H9 (cell line): ENCODE data around the gene NKAIN4. TPM values are rescaled to one million over a fixed set of nuclear protein-coding genes. Genes with fewer than 3 reads are reported as not detected.

Experiments used
- DNase-seq: peaks from one replicate; pipeline ENCODE4 v3.0.0-alpha.2; 2017
- H2AFZ ChIP-seq: one replicate; pipeline ENCODE4 v1.6.1; 2013; ENCODE audit warnings: mild to moderate bottlenecking, low read length, control low read depth, moderate library complexity
- H2AK5ac ChIP-seq: 2 replicates; pipeline ENCODE4 v1.6.1; 2013; ENCODE audit warnings: low read length, control low read depth, mixed read lengths; ENCODE audit not compliant: insufficient read length
- H2BK120ac ChIP-seq: one replicate; pipeline ENCODE4 v1.6.1; 2013; ENCODE audit warnings: low read depth, mild to moderate bottlenecking, low read length, control low read depth, inconsistent platforms; ENCODE audit not compliant: poor library complexity, severe bottlenecking
- H2BK12ac ChIP-seq: 2 replicates; pipeline ENCODE4 v1.6.1; 2013; ENCODE audit warnings: low read length, control low read depth, mixed read lengths, low read depth; ENCODE audit not compliant: insufficient read length
- H2BK15ac ChIP-seq: 2 replicates; pipeline ENCODE4 v1.6.1; 2013; ENCODE audit warnings: low read depth, low read length, control low read depth
- H2BK20ac ChIP-seq: one replicate; pipeline ENCODE4 v1.6.1; 2013; ENCODE audit warnings: low read depth, mild to moderate bottlenecking, low read length, control low read depth, inconsistent platforms; ENCODE audit not compliant: poor library complexity, severe bottlenecking
- H2BK5ac ChIP-seq: 2 replicates; pipeline ENCODE4 v1.6.1; 2013; ENCODE audit warnings: low read length, control low read depth, mixed read lengths; ENCODE audit not compliant: insufficient read length
- H3K14ac ChIP-seq: 2 replicates; pipeline ENCODE4 v1.6.1; 2013; ENCODE audit warnings: low read length, control low read depth; ENCODE audit not compliant: insufficient read depth
- H3K18ac ChIP-seq: 2 replicates; pipeline ENCODE4 v1.6.1; 2013; ENCODE audit warnings: low read depth, mild to moderate bottlenecking, mixed read lengths, low read length, control low read depth; ENCODE audit not compliant: insufficient read length
- H3K23ac ChIP-seq: 2 replicates; pipeline ENCODE4 v1.6.1; 2013; ENCODE audit warnings: low read length, control low read depth, mixed read lengths, low read depth; ENCODE audit not compliant: insufficient read length
- H3K23me2 ChIP-seq: 2 replicates; pipeline ENCODE4 v1.6.1; 2013; ENCODE audit warnings: low read depth, mild to moderate bottlenecking, mixed read lengths, low read length, control low read depth; ENCODE audit not compliant: insufficient read length, poor library complexity, severe bottlenecking
- H3K27ac ChIP-seq: 2 replicates; pipeline ENCODE4 v1.5.1; 2013; ENCODE audit warnings: low read length, control low read depth, mixed read lengths, low read depth; ENCODE audit not compliant: insufficient read length
- H3K27me3 ChIP-seq: 2 replicates; pipeline ENCODE4 v1.6.1; 2013; ENCODE audit warnings: low read length, control low read depth, inconsistent platforms; ENCODE audit not compliant: insufficient read depth
- H3K4ac ChIP-seq: 2 replicates; pipeline ENCODE4 v1.6.1; 2013; ENCODE audit warnings: low read depth, mild to moderate bottlenecking, control low read depth, inconsistent platforms, low read length, moderate library complexity
- H3K4me1 ChIP-seq: 2 replicates; pipeline ENCODE4 v1.6.1; 2013; ENCODE audit warnings: low read length, control low read depth, inconsistent platforms; ENCODE audit not compliant: insufficient read depth
- H3K4me2 ChIP-seq: 2 replicates; pipeline ENCODE4 v1.6.1; 2013; ENCODE audit warnings: low read length, control low read depth, mixed read lengths; ENCODE audit not compliant: insufficient read length, insufficient read depth
- H3K56ac ChIP-seq: 2 replicates; pipeline ENCODE4 v1.6.1; 2013; ENCODE audit warnings: low read depth, mild to moderate bottlenecking, mixed read lengths, low read length, control low read depth; ENCODE audit not compliant: insufficient read length
- H3K79me1 ChIP-seq: 2 replicates; pipeline ENCODE4 v1.6.1; 2013; ENCODE audit warnings: low read depth, mild to moderate bottlenecking, moderate library complexity, low read length, control low read depth, inconsistent platforms; ENCODE audit not compliant: insufficient read depth, poor library complexity, severe bottlenecking
- H3K79me2 ChIP-seq: 2 replicates; pipeline ENCODE4 v1.6.1; 2013; ENCODE audit warnings: low read length, control low read depth, inconsistent platforms; ENCODE audit not compliant: insufficient read depth
- H3K9ac ChIP-seq: 2 replicates; pipeline ENCODE4 v1.6.1; 2013; ENCODE audit warnings: low read length, control low read depth, mixed read lengths; ENCODE audit not compliant: insufficient read length; ENCODE audit errors: extremely low read depth
- H3K9me3 ChIP-seq: one replicate; pipeline ENCODE4 v1.6.1; 2013; ENCODE audit warnings: low read depth, low read length, inconsistent platforms; ENCODE audit not compliant: control insufficient read depth
- H3T11ph ChIP-seq: one replicate; pipeline ENCODE4 v1.6.1; 2013; ENCODE audit warnings: mild to moderate bottlenecking, low read length, control low read depth, inconsistent platforms
- H4K20me1 ChIP-seq: one replicate; pipeline ENCODE4 v1.6.1; 2013; ENCODE audit not compliant: control insufficient read depth, insufficient read length, insufficient read depth
- H4K5ac ChIP-seq: 2 replicates; pipeline ENCODE4 v1.6.1; 2013; ENCODE audit warnings: low read depth, mild to moderate bottlenecking, mixed read lengths, low read length, control low read depth; ENCODE audit not compliant: insufficient read length
- H4K8ac ChIP-seq: replicated peaks from 2 replicates; pipeline ENCODE4 v1.6.1; 2013; ENCODE audit warnings: low read length, control low read depth, mixed read lengths, low read depth; ENCODE audit not compliant: insufficient read length
- H4K91ac ChIP-seq: 2 replicates; pipeline ENCODE4 v1.6.1; 2013; ENCODE audit warnings: low read depth, mild to moderate bottlenecking, moderate library complexity, mixed read lengths, low read length, control low read depth; ENCODE audit not compliant: insufficient read length
- H3K27ac Mint-ChIP-seq, 3 experiments: 2 replicates in 2 of 3; 3 replicates in 1 of 3; pipeline ENCODE4 v1.8.0; 2020 to 2021; ENCODE audit warnings: mixed read lengths in 3 of 3, mild to moderate bottlenecking in 1 of 3, moderate library complexity in 1 of 3
- H3K27me3 Mint-ChIP-seq: 2 replicates; pipeline ENCODE4 v1.8.0; 2021; ENCODE audit warnings: low read depth, mild to moderate bottlenecking, moderate library complexity, mixed read lengths
- H3K36me3 Mint-ChIP-seq, 3 experiments: 2 replicates in 2 of 3; 3 replicates in 1 of 3; pipeline ENCODE4 v1.8.0; 2020 to 2021; ENCODE audit warnings: low read depth in 3 of 3, mixed read lengths in 3 of 3; ENCODE audit not compliant: insufficient read depth in 1 of 3
- H3K4me1 Mint-ChIP-seq, 2 experiments: 2 replicates each; pipeline ENCODE4 v1.8.0; 2020; ENCODE audit warnings: mixed read lengths in 2 of 2
- H3K4me3 Mint-ChIP-seq, 2 experiments: 2 replicates in 1 of 2; 3 replicates in 1 of 2; pipeline ENCODE4 v1.8.0; 2020 to 2021; ENCODE audit warnings: mild to moderate bottlenecking in 2 of 2, mixed read lengths in 2 of 2, moderate library complexity in 1 of 2
- H3K9me3 Mint-ChIP-seq, 2 experiments: 2 replicates in 1 of 2; 3 replicates in 1 of 2; pipeline ENCODE4 v1.8.0; 2020; ENCODE audit warnings: mild to moderate bottlenecking in 2 of 2, mixed read lengths in 2 of 2, moderate library complexity in 1 of 2
- WGBS: extraction: QIAGEN DNeasy Blood & Tissue Kit; methylation state at CpG from one replicate; pipeline ENCODE4 v1.1.7; 2013; ENCODE audit warnings: missing lambda C conversion rate, low lambda C conversion rate, mixed read lengths; ENCODE audit not compliant: insufficient read length; ENCODE audit errors: extremely low coverage; 5-methylcytosine and 5-hydroxymethylcytosine counted together
- total RNA-seq: library from RNA; stranded (reverse); gene quantifications from 2 replicates; pipeline ENCODE4 v1.2.1, GENCODE V29; 2021
- TF ChIP-seq, protein P1 (sequence below): fragments of 200-600 bp; sonication (generic); conservative IDR thresholded peaks from 3 replicates; pipeline ENCODE4 v1.8.0; 2021; ENCODE audit warnings: antibody characterized with exemption, mild to moderate bottlenecking

NKAIN4 gene
- total RNA-seq, 1 experiment from 2014 or later, result 20.9 TPM

DNA sequence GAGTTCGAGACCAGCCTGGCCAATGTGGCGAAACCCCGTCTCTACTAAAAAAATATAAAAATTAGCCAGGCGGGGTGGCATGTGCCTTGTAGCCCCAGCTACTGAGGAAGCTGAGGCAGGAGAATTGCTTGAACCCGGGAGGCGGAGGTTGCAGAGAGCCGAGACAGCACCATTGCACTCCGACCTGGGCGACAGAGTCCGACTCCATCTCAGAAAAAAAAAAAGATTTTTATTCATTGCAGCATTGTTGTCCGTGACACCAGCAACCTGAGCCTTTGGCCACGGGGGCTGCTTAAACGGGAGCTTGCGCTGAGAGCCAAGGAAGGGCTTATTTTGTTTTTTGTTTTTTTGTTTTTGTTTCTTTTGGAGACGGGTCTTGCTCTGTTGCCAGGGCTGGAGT is 25.7 kb upstream of the NKAIN4 start:
- TF ChIP-seq, protein P1, sequence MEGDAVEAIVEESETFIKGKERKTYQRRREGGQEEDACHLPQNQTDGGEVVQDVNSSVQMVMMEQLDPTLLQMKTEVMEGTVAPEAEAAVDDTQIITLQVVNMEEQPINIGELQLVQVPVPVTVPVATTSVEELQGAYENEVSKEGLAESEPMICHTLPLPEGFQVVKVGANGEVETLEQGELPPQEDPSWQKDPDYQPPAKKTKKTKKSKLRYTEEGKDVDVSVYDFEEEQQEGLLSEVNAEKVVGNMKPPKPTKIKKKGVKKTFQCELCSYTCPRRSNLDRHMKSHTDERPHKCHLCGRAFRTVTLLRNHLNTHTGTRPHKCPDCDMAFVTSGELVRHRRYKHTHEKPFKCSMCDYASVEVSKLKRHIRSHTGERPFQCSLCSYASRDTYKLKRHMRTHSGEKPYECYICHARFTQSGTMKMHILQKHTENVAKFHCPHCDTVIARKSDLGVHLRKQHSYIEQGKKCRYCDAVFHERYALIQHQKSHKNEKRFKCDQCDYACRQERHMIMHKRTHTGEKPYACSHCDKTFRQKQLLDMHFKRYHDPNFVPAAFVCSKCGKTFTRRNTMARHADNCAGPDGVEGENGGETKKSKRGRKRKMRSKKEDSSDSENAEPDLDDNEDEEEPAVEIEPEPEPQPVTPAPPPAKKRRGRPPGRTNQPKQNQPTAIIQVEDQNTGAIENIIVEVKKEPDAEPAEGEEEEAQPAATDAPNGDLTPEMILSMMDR, result no peak
- no peaks in the 10 kb centered on the region for H3K4me1 Mint-ChIP-seq
- Histone ChIP-seq H3T11ph (no peak overlapping the region), H3K18ac (no peak overlapping the region), H2BK12ac (no peak overlapping the region), H2BK15ac (no peak overlapping the region), H4K20me1 (no peaks in the 10 kb centered on the region), H2BK120ac (no peak overlapping the region), H4K5ac (no peak overlapping the region), H4K91ac (no peak overlapping the region), H4K8ac (no peak overlapping the region), H2AFZ (no peak overlapping the region), H3K23me2 (peaks cover 3% of the 10 kb centered on the region), H3K23ac (no peak overlapping the region), H3K4ac (no peak overlapping the region), H2AK5ac (no peak overlapping the region), H3K14ac (no peak overlapping the region), H3K79me2 (peaks cover 10% of the 10 kb centered on the region; the same call in 1 of the 2 replicates), H3K79me1 (peaks cover 6% of the 10 kb centered on the region), H2BK5ac (no peak overlapping the region), H3K56ac (no peak overlapping the region), H3K27ac (no peak overlapping the region), H2BK20ac (no peak overlapping the region), H3K9me3 (no peaks in the 10 kb centered on the region), H3K4me2 (no peak overlapping the region), H3K9ac (no peak overlapping the region), H3K4me1 (no peaks in the 10 kb centered on the region), H3K27me3 (no peaks in the 10 kb centered on the region)
- no peaks in the 10 kb centered on the region for H3K27me3 Mint-ChIP-seq
- no peak for DNase-seq
- H3K4me3 Mint-ChIP-seq, result no peak overlapping the region
- no peak overlapping the region for H3K27ac Mint-ChIP-seq
- peaks cover 16 to 73% (median 60%) of the 10 kb centered on the region in 3 experiments; a peak in 6 of 7 replicates for H3K36me3 Mint-ChIP-seq
- H3K9me3 Mint-ChIP-seq, result no peaks in the 10 kb centered on the region
- no CpG with 5 or more reads among the region's 15 CpGs for WGBS
